ENCODE measurements around the gene ZNF134. TPM values are rescaled to one million over a fixed set of nuclear protein-coding genes. Genes with fewer than 3 reads are reported as not detected.

Gene ZNF134
- total RNA-seq = 8.4 and 9.1 TPM in 2 replicates

DNA sequence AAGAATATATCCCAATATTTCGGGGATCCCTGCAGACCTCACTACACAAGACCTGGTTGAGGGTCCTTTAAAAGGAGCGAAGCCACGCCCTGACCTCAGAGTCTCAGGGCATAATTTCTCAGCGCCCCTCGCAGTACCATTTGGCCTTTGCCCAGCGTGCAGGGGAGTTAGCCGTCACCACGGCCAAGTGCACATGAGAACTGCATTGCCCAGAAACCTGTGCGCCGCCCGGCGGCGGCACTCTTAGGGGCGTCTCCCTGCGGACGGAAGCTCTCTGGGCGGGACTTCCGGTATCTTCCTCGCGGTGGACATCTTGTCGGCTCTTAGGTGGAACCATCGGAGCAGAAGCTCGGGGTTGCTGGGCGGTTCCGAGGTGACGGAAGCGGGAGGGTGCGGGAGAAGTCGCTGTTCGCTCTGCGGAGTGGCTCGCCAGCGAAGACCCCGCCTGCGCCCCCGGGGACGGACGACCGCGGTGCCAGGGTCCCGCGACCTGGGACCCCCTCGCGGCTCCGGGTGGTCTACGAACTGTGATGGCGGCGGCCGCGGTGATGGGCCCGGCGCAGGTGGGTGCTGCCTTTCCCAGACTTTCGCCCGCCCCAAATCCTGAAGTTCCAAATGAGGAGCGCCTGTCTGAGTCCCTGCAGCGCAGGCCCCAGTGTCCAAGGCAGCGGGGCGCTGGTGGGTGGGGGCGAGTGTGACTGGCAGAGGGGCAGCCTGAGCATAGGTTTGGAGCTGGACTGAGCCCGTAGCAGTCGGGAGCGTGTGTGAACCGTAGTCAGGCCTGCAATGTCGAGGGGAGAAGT lies at the start of gene ZNF134:
ZNF134 (plus strand) TSS at position 302 of the 803 bp plus-strand sequence. CDS start 5,227 bp downstream, outside the sequence.

DNA sequence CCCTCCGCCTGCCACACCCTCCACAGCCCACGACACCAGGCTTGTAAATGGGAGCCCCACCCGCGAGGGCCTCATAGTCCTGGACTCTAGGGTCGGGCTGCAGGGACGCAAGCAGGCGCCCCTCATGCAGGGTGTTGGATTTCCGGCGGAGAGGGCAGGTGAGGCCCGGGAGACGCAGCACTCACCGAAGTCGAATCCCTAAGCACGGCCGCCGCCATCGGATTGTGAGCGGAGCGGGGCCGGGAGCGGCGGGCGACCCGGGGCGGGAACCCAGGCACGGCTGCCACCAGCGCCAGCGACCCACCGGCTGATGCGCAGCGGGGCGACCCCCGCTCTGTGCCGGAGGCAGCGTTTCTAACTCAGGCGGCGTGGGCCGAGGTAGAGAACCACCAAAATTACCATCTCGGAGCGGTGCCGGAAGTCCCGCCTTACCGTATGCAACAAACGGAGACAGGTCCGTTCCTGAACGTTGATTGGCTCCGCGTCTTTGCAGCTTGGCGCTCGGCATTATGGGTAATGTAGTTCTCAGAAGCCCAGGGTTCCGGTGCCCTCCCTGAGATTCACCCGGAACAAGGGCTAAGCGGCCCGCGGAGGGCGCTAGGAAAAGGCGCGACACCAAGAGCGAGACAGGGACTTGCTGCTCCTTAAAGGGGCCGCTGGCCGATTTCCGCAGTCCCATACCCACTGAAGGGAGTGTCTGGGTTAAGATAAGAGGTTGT lies 35.4 kb upstream of the ZNF134 start, which contains the start of gene ZNF416:
ZNF416 (minus strand) TSS at position 425 of the 719 bp plus-strand sequence; CDS start at position 218, 207 bp downstream.

DNA sequence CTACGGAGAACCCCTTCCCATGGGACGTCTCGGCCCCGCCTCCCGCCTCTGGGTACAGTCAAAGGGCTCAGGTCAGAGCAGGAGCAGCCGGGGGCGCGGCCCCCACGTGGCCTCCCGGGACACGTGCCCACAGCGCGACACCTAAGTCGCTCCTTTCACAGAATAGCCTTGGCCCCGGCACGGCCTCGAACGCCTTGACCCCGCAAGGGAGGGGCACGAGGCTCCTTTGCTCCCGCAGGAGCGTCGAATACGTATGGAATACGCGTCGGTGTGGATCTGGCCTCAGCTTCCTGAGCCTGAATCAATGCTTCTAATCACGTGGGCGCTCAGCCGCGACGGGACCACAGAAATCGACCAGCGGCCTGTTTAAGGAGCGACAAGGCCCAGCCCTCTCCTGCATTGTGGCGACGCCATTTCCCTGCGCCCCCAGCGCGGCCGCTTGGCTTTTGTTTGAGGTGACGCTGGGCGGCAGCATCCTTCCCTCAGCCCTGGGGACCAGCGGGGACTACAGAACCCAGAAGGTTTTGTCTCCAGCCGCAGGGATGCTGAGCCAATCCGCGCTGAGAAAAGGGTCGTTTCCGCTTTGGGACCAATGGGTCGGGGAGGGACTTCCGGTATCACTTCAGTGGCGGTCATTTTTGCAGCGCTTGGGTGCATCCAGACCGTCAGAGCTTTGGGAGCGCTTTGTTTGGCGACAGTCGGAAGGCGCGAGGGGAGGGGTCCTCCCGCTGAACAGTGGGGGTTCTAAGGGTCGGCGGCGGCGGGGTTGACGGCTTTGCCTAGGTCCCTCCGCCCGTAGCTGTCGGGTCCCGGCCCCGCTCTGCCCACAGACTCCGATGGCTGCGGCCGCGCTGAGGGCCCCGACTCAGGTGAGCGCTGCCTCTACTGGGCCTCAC lies 30.3 kb upstream of the ZNF134 start, which contains the start of gene ZIK1:
ZIK1 (plus strand) TSS at position 625 of the 896 bp plus-strand sequence; CDS start at position 837, 212 bp downstream.

DNA sequence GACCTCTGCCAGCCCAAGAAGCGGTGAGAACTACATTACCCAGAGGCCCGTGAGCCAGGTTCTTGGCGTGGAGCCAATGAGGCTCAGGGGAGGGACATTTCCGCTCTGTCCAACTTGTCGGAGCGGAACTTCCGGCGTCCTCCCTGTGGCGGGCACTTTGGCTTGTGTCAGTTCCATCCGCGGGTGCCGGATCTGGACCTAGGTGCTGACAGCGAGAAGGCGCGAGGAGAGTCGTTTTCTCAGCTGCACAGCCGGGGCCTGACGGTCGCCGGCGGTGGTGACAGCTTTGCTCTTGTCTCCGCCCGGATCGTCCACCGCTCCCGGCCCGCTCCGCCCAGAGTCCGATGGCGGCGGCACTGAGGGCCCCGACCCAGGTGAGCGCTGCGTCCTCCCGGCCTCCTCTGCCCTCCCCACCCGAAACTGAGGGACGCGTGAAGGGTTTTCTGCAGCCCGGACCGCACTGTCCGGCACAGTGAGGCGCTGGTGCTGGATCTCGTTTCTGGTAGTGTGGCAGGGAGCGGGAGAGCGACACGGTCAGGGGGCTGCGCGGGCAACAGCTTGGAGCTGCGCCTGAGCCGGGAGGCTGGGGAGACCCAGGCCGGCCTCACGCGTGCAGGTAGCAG lies 14.2 kb upstream of the ZNF134 start, which contains the start of gene ZNF530:
ZNF530 (plus strand) TSS at position 125 of the 623 bp plus-strand sequence. CDS start 4,461 bp downstream, outside the sequence.

DNA sequence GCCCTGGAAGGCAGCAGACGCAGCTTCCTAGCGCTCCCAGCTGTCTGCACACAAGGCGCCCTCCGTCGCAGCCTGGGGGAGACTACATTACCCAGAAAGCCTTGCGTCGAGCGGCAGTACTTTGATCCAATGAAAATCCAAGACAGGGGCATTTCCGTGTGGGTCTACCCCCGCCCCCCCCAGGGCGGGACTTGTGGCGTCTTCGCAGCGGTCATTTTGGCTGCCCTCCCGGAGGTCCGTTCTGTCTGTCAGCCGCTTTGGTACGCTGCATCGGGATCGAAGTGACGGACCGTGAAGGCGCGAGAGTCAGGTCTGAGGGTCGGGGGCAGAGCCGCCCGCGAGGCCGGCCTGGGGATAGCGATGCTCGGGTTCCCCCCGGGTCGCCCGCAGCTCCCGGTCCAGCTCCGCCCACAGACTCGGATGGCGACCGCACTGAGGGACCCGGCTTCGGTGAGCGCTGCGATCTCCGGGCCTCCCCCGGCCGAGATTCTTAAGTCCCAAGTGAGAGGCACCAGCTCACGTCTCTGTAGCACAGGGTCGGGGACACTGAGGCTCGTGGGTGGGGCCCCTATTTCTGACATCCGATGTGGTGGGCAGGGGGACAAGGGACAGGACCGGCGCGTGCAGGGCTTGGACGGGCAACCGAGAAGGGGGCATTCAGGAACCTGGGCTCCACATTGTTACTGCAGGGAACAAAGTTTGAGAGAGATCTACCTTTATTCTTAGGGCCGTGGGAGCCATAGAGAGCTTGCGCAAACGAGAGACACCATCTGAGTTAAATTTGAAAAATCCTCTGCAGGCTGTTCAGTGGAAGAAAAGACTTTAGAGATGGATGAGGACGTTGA lies 19.2 kb downstream of the ZNF134 start, which contains the start of gene ZNF211:
ZNF211 (plus strand) TSS at position 182 of the 845 bp plus-strand sequence; CDS start at position 361, 179 bp downstream.

DNA sequence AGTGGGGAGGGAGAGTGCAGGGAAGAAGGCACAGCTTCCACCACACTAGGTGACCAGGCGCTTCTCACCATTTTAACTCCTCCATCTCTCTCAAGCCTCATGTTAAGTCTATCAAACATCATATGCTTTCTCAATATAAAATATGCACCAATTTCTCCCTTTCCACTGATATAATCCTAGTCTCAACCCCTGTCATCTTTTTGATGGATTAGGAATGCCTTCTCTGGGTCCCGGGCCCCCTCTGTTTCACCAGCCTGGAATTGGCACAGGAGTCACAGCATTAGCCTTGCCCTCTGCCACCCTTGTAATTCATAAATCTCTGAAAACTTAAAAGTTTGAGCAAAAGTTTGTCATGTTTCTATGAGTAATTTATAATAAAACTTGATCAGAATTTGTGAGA lies 54.6 kb downstream of the ZNF134 start, which contains the start of gene ZSCAN4:
ZSCAN4 (plus strand) TSS at position 301 of the 400 bp plus-strand sequence. CDS start 7,211 bp downstream, outside the sequence.

Other genes starting within 250 kb of the ZNF134 start
- 7.1 and 9.1 TPM in 2 replicates for gene ZNF548, start 224.4 kb upstream of the ZNF134 start, total RNA-seq
- gene ZNF17, start 203.1 kb upstream of the ZNF134 start, total RNA-seq = 3.4 and 4.7 TPM in 2 replicates
- 9.4 and 12.6 TPM in 2 replicates for gene ZNF749, start 178.9 kb upstream of the ZNF134 start, total RNA-seq
- 0.15 TPM in 1 of 2 replicates, not detected in the other for gene VN1R1, start 157.1 kb upstream of the ZNF134 start, total RNA-seq
- gene ZNF772, start 136.7 kb upstream of the ZNF134 start, total RNA-seq = 8.2 TPM in 2 replicates
- 7.7 and 15.5 TPM in 2 replicates for gene ZNF419, start 126.5 kb upstream of the ZNF134 start, total RNA-seq
- 11.6 and 12.4 TPM in 2 replicates for gene ZNF773, start 114.3 kb upstream of the ZNF134 start, total RNA-seq
- gene ZNF549, start 86.9 kb upstream of the ZNF134 start, total RNA-seq = 2.5 and 3.9 TPM in 2 replicates
- 3.6 and 4.9 TPM in 2 replicates for gene ZNF550, start 54.4 kb upstream of the ZNF134 start, total RNA-seq
- 2.7 TPM in 2 replicates for gene ZNF416, start 35.3 kb upstream of the ZNF134 start, total RNA-seq
- 4.2 and 4.7 TPM in 2 replicates for gene ZIK1, start 30.1 kb upstream of the ZNF134 start, total RNA-seq
- gene ZNF530, start 14.4 kb upstream of the ZNF134 start, total RNA-seq = 5.8 and 9.1 TPM in 2 replicates
- 3.4 and 3.9 TPM in 2 replicates for gene ZNF211, start 18.9 kb downstream of the ZNF134 start, total RNA-seq
- not detected in 2 replicates for gene ZSCAN4, start 54.7 kb downstream of the ZNF134 start, total RNA-seq
- 4.0 and 6.8 TPM in 2 replicates for gene ZNF551, start 67.7 kb downstream of the ZNF134 start, total RNA-seq
- gene ZNF154, start 95.0 kb downstream of the ZNF134 start, total RNA-seq = 1.0 and 1.3 TPM in 2 replicates
- gene ZNF671, start 113.4 kb downstream of the ZNF134 start, total RNA-seq = 3.4 and 4.5 TPM in 2 replicates
- 4.8 and 5.7 TPM in 2 replicates for gene ZNF776, start 132.6 kb downstream of the ZNF134 start, total RNA-seq
- gene ZNF586, start 155.4 kb downstream of the ZNF134 start, total RNA-seq = 4.9 and 5.9 TPM in 2 replicates
- 3.0 and 4.2 TPM in 2 replicates for gene ZNF552, start 200.7 kb downstream of the ZNF134 start, total RNA-seq
- gene ZNF587B, start 216.1 kb downstream of the ZNF134 start, total RNA-seq = 8.0 and 9.6 TPM in 2 replicates
- 8.5 and 13.4 TPM in 2 replicates for gene ZNF587, start 235.6 kb downstream of the ZNF134 start, total RNA-seq